Psoas muscle (tissue), 8 donors: Measurements from ENCODE around the gene OSBPL9. TPM values are rescaled to one million over a fixed set of nuclear protein-coding genes. Genes with fewer than 3 reads are reported as not detected.
"Not testable (repeated sequence)": the region's sequence is repeated elsewhere in the genome, so short reads cannot be mapped to it uniquely, and the experiment has no call there.

Experiments
- ATAC-seq, 4 donors: fragments of 200-7000 bp; cut with Tn5 transposase; one replicate each; pipeline ENCODE4 v1.9.1; 2020; ENCODE audit warnings: moderate library complexity in 3 of 4, mild to moderate bottlenecking in 2 of 4
- DNase-seq, 2 donors: peaks; one replicate each; pipeline ENCODE4 v3.0.0-alpha.2; 2020
- H3K27ac ChIP-seq: fragments of 200-600 bp; one replicate; pipeline ENCODE4 v1.8.0; 2022
- H3K27me3 ChIP-seq, 3 donors: fragments of 200-600 bp in 1 of 3; one replicate each; pipeline versions ENCODE4 v1.6.1 to v1.8.0; 2013 to 2022; ENCODE audit warnings: low read length in 2 of 3, mild to moderate bottlenecking in 2 of 3, moderate library complexity in 1 of 3; ENCODE audit not compliant: insufficient read depth in 3 of 3
- H3K36me3 ChIP-seq, 2 donors: fragments of 200-600 bp in 1 of 2; one replicate each; pipeline versions ENCODE4 v1.6.1 to v1.8.0; 2013 to 2022; ENCODE audit warnings: low read depth in 1 of 2, mild to moderate bottlenecking in 1 of 2, moderate library complexity in 1 of 2; ENCODE audit not compliant: insufficient read depth in 1 of 2
- H3K4me1 ChIP-seq: fragments of 200-600 bp; one replicate; pipeline ENCODE4 v1.8.0; 2022
- H3K4me3 ChIP-seq: fragments of 200-600 bp; one replicate; pipeline ENCODE4 v1.8.0; 2022; ENCODE audit warnings: mild to moderate bottlenecking
- H3K9me3 ChIP-seq: fragments of 200-600 bp; one replicate; pipeline ENCODE4 v1.8.0; 2022
- WGBS, 3 donors: extraction: QIAGEN DNeasy Blood & Tissue Kit; methylation state at CpG; one replicate each; pipeline versions ENCODE4 v1.1.6 to v1.1.7; 2013; 5-methylcytosine and 5-hydroxymethylcytosine counted together
- intact Hi-C, 2 donors: fragments of 100-400 bp; cut with DNase I; formaldehyde crosslinking; loops; one replicate each; pipeline versions ENCODE4 v1.11.0 to v1.14.2; 2022
- polyA plus RNA-seq, 3 donors: library from polyadenylated mRNA; stranded (reverse); fragments of 200-250 nt; gene quantifications; one replicate each; pipeline ENCODE4 v1.2.3, GENCODE V29; 2013
- total RNA-seq, 4 donors: library from RNA; stranded (reverse); fragmentation: NEBNext Ultra II Directional in 2 of 4; extraction: Animal tissue kit (Norgen Biotek cat#: 25700) in 2 of 4; gene quantifications; one replicate each; pipeline versions ENCODE4 v1.2.1 to v1.2.4, GENCODE V29; 2021 to 2023
- TF ChIP-seq, protein P1 (sequence below): fragments of 200-600 bp; IDR thresholded peaks from one replicate; pipeline ENCODE4 v1.8.0; 2022; ENCODE audit warnings: antibody characterized with exemption
- donor health status: healthy with polysubstance abuse.
- donor health status: DM: no; HTN: no; CAD: no; lungs with moderate emphysema.
- donor health status: Bipolar disorder and iron deficiency.
- donor health status: healthy.
- donor health status: DM: yes; HTN: yes; CAD: no.
- donor health status: DM: no; HTN: no; CAD: no.
- donor health status: DM: no; HTN: no; CAD: no.
- donor health status: DM: yes; HTN: yes; CAD: no.

OSBPL9 gene
- total and polyA plus RNA-seq, 7 donors, result 15.6 to 141 (median 60.6) TPM

DNA sequence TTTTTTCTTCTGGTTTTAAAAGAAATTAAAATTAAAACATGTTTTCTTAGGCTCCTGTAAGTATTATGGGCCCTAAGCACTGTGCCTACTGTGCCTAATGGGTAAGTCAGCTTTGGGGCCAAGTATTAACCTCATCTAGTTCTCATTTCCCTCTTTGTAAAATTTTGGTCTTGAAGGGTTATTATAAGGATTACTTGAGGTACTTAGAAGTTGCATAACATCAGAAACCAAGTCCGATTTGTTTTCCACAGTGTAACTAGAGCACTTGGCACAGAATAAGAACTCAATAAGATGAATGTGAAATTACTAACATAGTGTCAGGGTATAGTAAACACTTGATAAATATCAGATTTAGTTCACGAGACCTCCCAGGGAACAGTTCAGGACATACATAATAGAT is 16.4 kb upstream of the OSBPL9 start:
- ATAC-seq, result peak in 3 of 4 donors; percentile 30 to 63 (median 39)
- intact Hi-C loops, result loop anchor here in 1 of 2 donors (5.0 kb wide), 1 partner anchor 33 kb away; no protein-coding TSS in a partner anchor
- Histone ChIP-seq H3K9me3 (no peaks in the 10 kb centered on the region), H3K4me1 (peaks cover 16% of the 10 kb centered on the region), H3K4me3 (no peak overlapping the region), H3K27me3 (no peaks in the 10 kb centered on the region), H3K27ac (peak overlapping the region; percentile 46), H3K36me3 (no peaks in the 10 kb centered on the region)
- no peak for DNase-seq
- TF ChIP-seq, protein P1, sequence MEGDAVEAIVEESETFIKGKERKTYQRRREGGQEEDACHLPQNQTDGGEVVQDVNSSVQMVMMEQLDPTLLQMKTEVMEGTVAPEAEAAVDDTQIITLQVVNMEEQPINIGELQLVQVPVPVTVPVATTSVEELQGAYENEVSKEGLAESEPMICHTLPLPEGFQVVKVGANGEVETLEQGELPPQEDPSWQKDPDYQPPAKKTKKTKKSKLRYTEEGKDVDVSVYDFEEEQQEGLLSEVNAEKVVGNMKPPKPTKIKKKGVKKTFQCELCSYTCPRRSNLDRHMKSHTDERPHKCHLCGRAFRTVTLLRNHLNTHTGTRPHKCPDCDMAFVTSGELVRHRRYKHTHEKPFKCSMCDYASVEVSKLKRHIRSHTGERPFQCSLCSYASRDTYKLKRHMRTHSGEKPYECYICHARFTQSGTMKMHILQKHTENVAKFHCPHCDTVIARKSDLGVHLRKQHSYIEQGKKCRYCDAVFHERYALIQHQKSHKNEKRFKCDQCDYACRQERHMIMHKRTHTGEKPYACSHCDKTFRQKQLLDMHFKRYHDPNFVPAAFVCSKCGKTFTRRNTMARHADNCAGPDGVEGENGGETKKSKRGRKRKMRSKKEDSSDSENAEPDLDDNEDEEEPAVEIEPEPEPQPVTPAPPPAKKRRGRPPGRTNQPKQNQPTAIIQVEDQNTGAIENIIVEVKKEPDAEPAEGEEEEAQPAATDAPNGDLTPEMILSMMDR, result no peak
- 21 to 27% (median 23%) methylated on average over 2 of the region's 2 CpGs for WGBS, 3 donors

DNA sequence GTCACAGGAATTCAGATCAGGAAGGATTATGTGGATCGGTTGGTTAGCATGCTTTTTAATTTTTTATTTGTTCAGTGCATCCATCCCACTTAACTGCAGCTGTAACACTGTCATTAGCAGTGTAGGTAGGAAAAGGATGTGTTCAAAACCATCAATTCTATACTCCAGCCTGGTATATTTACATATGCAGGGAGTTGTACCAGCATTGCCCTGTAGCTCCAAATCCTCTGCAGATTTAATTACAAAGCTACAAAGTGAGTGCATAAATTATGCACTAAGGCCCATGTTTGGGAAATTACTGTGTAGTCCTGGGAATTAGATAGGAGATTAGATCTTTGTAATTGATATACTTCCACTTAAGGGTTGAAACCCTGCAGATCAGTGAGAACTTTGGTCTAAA is 15.9 kb upstream of the OSBPL9 start:
- H3K4me3 ChIP-seq, result no peak overlapping the region
- ATAC-seq, result peak in 1 of 4 donors; percentile 15
- DNase-seq, result no peak
- H3K4me1 ChIP-seq, result peaks cover 20% of the 10 kb centered on the region
- no peaks in the 10 kb centered on the region for H3K27me3 ChIP-seq
- H3K27ac ChIP-seq, result no peak overlapping the region
- 24 to 32% (median 25%) methylated on average over 1 of the region's 1 CpG for WGBS, 3 donors
- TF ChIP-seq, protein P1, result no peak
- no peaks in the 10 kb centered on the region for H3K36me3 ChIP-seq
- H3K9me3 ChIP-seq, result no peaks in the 10 kb centered on the region
- intact Hi-C loops, result loop anchor here in 1 of 2 donors (5.0 kb wide), 1 partner anchor 34 kb away; no protein-coding TSS in a partner anchor

DNA sequence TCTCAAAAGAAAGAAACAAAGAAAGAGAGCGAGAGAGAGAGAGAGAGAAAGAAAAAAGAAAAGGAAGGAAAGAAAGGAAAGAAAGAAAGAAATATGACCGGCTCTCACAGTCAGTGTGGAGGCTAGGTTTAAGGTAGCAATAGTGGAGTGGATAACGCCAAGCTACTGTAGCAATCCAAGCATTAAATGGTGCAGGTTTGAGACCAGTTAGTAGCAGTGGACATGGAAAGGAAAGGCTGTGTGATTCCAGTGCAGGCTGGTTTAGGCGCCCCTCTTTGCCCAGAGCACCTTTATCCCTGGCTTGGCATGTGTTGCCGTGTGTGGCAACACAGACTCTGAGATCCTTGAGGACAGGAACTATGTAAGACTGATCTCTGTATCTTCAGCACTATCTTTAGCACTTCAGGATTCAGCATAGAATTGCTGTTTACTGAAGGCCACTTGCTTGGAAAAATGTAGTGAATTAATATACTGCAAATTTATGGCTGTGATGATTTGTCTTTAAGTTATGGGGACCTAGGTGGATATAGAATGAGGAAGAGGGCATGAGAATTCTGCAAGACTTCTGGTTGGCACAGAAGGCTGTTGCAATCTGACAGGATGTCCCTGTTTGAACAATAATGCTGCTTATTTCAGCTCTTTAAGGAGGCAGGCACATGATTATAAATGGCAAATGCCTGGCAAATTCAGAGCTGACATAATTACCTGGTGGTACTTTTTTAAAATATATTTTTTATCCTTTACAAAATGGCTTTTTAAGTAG is 10.8 kb upstream of the OSBPL9 start:
- H3K9me3 ChIP-seq, result no peaks in the 10 kb centered on the region
- TF ChIP-seq, protein P1, result no peak
- 45 to 68% (median 59%) methylated on average over 5 of the region's 5 CpGs for WGBS, 3 donors
- H3K36me3 ChIP-seq, result no peaks in the 10 kb centered on the region
- peak overlapping the region; percentile 33 for H3K4me3 ChIP-seq
- intact Hi-C loops, result loop anchor here in 1 of 2 donors (5.0 kb wide), 1 partner anchor 34 kb away; no protein-coding TSS in a partner anchor
- ATAC-seq (peak; percentile 87 to 90 (median 89)), DNase-seq (peak in 1 of 2 donors; percentile 65)
- no peaks in the 10 kb centered on the region for H3K27me3 ChIP-seq
- H3K4me1 ChIP-seq, result peaks cover 29% of the 10 kb centered on the region
- peak overlapping the region; percentile 82 for H3K27ac ChIP-seq

DNA sequence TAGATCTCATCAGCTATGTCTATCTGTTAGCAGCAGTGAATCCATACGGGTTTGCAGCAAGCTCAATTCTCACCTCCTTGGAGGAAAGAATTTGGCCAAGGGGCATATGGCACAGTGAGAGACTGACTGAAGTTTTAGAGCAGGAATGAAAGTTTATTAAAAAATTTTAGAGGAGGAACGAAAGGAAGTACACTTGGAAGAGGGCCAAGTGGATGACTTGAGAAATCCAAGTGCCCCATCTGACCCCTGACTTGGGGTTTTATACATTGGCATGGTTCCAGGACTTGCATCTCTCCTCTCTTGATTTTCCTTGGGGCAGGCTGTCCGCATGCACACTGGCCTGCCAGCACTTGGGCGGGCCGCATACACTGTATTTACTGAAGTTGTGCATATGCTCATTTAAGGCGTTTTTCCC is 9.2 kb upstream of the OSBPL9 start:
- 63 to 77% (median 72%) methylated on average over 6 of the region's 6 CpGs for WGBS, 3 donors
- DNase-seq, result no peak
- no peaks in the 10 kb centered on the region for H3K36me3 ChIP-seq
- peak overlapping the region; percentile 82 for H3K27ac ChIP-seq
- no peak for ATAC-seq
- intact Hi-C loops, result loop anchor here in 1 of 2 donors (5.0 kb wide), 1 partner anchor 35 kb away; no protein-coding TSS in a partner anchor
- TF ChIP-seq, protein P1, result no peak
- no peak overlapping the region for H3K4me3 ChIP-seq
- no peaks in the 10 kb centered on the region for H3K9me3 ChIP-seq
- H3K4me1 ChIP-seq, result peaks cover 35% of the 10 kb centered on the region
- no peaks in the 10 kb centered on the region for H3K27me3 ChIP-seq

DNA sequence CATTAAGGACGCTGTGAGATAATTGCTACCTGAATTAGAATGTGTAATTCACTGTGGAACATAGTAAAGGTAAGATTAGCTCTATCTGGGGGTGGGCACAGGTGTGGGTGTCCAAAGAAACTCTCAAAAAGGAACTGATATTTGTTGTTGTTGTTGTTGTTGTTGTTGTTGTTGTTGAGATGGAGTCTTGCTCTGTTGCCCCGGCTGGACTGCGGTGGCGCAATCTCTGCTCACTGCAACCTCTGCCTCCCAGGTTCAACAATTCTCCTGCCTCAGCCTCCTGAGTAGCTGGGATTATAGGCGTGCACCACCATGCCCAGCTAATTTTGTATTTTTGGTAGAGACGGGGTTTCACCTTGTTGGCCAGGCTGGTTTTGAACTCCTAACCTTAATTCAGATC is 6.8 kb upstream of the OSBPL9 start:
- DNase-seq, H3K36me3 ChIP-seq, H3K9me3 ChIP-seq, ATAC-seq, H3K27me3 ChIP-seq, H3K4me3 ChIP-seq: not testable (repeated sequence)
- 96 to 98% (median 97%) methylated on average over 6 of the region's 6 CpGs for WGBS, 3 donors
- H3K27ac ChIP-seq, result peak overlapping the region; percentile 97
- intact Hi-C loops, result loop anchor here in 1 of 2 donors (5.0 kb wide), 1 partner anchor 93 kb away; the partner anchor contains the start of gene EPS15
- peaks cover 49% of the 10 kb centered on the region for H3K4me1 ChIP-seq
